Measurements from ENCODE around the gene REN. TPM values are rescaled to one million over a fixed set of nuclear protein-coding genes. Genes with fewer than 3 reads are reported as not detected.

The REN gene
- total RNA-seq, 1 experiment from 2014 or later = not detected

GRCh38 chr1:204157962-204158361 is 8.2 kb downstream of the REN start:
- intact Hi-C loops (cut with micrococcal nuclease; ENCODE audit: unreplicated experiment) = no loop called here
- DNase-seq = no peak
- TF ChIP-seq CTCF (IDR thresholded peaks at IDR 0.05; ENCODE audit: insufficient read depth in 1 of 2, low read depth in 1 of 2, low read length in 1 of 2, severe bottlenecking in 1 of 2, unreplicated experiment in 1 of 2) = no peak
- Histone ChIP-seq H3K4me1 (no peaks in the 10 kb centered on the region), H3K27me3 (replicated peaks; ENCODE audit: control insufficient read depth, insufficient read depth, low read length) (no peaks in the 10 kb centered on the region), H3K9me3 (no peaks in the 10 kb centered on the region), H3K4me3 (ENCODE audit: low read depth, low read length) (no peak overlapping the region), H3K36me3 (ENCODE audit: control insufficient read depth, insufficient read depth, low read length) (no peaks in the 10 kb centered on the region)
- CTCF ChIA-PET = no interaction called here
- H3K9me3 Mint-ChIP-seq (ENCODE audit: unreplicated experiment) = no peaks in the 10 kb centered on the region
- no TSS peak for BruUV-seq (replicated peaks)
- H3K36me3 Mint-ChIP-seq (ENCODE audit: insufficient read depth, unreplicated experiment) = no peaks in the 10 kb centered on the region
- H3K27me3 Mint-ChIP-seq (ENCODE audit: insufficient read depth, unreplicated experiment) = no peaks in the 10 kb centered on the region
- no peak overlapping the region for H3K27ac Mint-ChIP-seq (ENCODE audit: unreplicated experiment)
- H3K4me1 Mint-ChIP-seq (ENCODE audit: low read depth, unreplicated experiment) = no peaks in the 10 kb centered on the region
- POLR2A ChIA-PET = no interaction called here
- no peak overlapping the region for H3K4me3 Mint-ChIP-seq (ENCODE audit: unreplicated experiment)

- no TSS peak for BruUV-seq (replicated peaks)
- no peak for DNase-seq
- TF ChIP-seq CTCF (IDR thresholded peaks at IDR 0.05; ENCODE audit: insufficient read depth in 1 of 2, low read depth in 1 of 2, low read length in 1 of 2, severe bottlenecking in 1 of 2, unreplicated experiment in 1 of 2) = no peak
- Mint-ChIP-seq H3K36me3 (ENCODE audit: insufficient read depth, unreplicated experiment) (no peaks in the 10 kb centered on the region), H3K9me3 (ENCODE audit: unreplicated experiment) (no peaks in the 10 kb centered on the region), H3K4me1 (ENCODE audit: low read depth, unreplicated experiment) (no peaks in the 10 kb centered on the region), H3K4me3 (ENCODE audit: unreplicated experiment) (no peak overlapping the region), H3K27ac (ENCODE audit: unreplicated experiment) (no peak overlapping the region), H3K27me3 (ENCODE audit: insufficient read depth, unreplicated experiment) (no peaks in the 10 kb centered on the region)
- Histone ChIP-seq H3K27me3 (replicated peaks; ENCODE audit: control insufficient read depth, insufficient read depth, low read length) (no peaks in the 10 kb centered on the region), H3K4me1 (peaks cover 6% of the 10 kb centered on the region), H3K4me3 (ENCODE audit: low read depth, low read length) (no peak overlapping the region), H3K9me3 (no peaks in the 10 kb centered on the region), H3K36me3 (ENCODE audit: control insufficient read depth, insufficient read depth, low read length) (no peaks in the 10 kb centered on the region)
- ChIA-PET CTCF (no interaction called here), POLR2A (no interaction called here)
- intact Hi-C loops (cut with micrococcal nuclease; ENCODE audit: unreplicated experiment) = no loop called here
These were observed 10.3 kb downstream of the REN start for GRCh38 chr1:204155881-204156280.

- ChIA-PET POLR2A (no interaction called here), CTCF (no interaction called here)
- Histone ChIP-seq H3K9me3 (no peaks in the 10 kb centered on the region), H3K4me3 (ENCODE audit: low read depth, low read length) (no peak overlapping the region), H3K4me1 (peaks cover 6% of the 10 kb centered on the region), H3K36me3 (ENCODE audit: control insufficient read depth, insufficient read depth, low read length) (no peaks in the 10 kb centered on the region), H3K27me3 (replicated peaks; ENCODE audit: control insufficient read depth, insufficient read depth, low read length) (no peaks in the 10 kb centered on the region)
- Mint-ChIP-seq H3K4me1 (ENCODE audit: low read depth, unreplicated experiment) (no peaks in the 10 kb centered on the region), H3K36me3 (ENCODE audit: insufficient read depth, unreplicated experiment) (no peaks in the 10 kb centered on the region), H3K27ac (ENCODE audit: unreplicated experiment) (no peak overlapping the region), H3K4me3 (ENCODE audit: unreplicated experiment) (no peak overlapping the region), H3K27me3 (ENCODE audit: insufficient read depth, unreplicated experiment) (no peaks in the 10 kb centered on the region), H3K9me3 (ENCODE audit: unreplicated experiment) (no peaks in the 10 kb centered on the region)
- no TSS peak for BruUV-seq (replicated peaks)
- intact Hi-C loops (cut with micrococcal nuclease; ENCODE audit: unreplicated experiment) = no loop called here
- no peak for DNase-seq
- TF ChIP-seq CTCF (IDR thresholded peaks at IDR 0.05; ENCODE audit: insufficient read depth in 1 of 2, low read depth in 1 of 2, low read length in 1 of 2, severe bottlenecking in 1 of 2, unreplicated experiment in 1 of 2) = no peak
These were observed 11.4 kb downstream of the REN start for GRCh38 chr1:204154568-204155255.

Data from Caco-2 (cell line).